WERI-Rb-1 (cell line): Measurements from ENCODE around the gene ZFP3.
"Not testable (repeated sequence)": the region's sequence is repeated elsewhere in the genome, so short reads cannot be mapped to it uniquely, and the experiment has no call there.

Experiments used
- DNase-seq: peaks from one replicate; pipeline ENCODE4 v3.0.0-alpha.2; 2020
- H3K27ac ChIP-seq: fragments of 250-450 bp; sonication (Bioruptor Pico); 2 replicates; pipeline ENCODE4 v1.5.1; 2020; ENCODE audit warnings: mild to moderate bottlenecking, moderate library complexity
- H3K27me3 ChIP-seq: fragments of 250-450 bp; sonication (Bioruptor Pico); 2 replicates; pipeline ENCODE4 v1.5.1; 2021; ENCODE audit warnings: mild to moderate bottlenecking, low read depth, moderate library complexity; ENCODE audit not compliant: insufficient read depth, severe bottlenecking
- H3K36me3 ChIP-seq: fragments of 250-450 bp; sonication (Bioruptor Pico); 2 replicates; pipeline ENCODE4 v1.5.1; 2020; ENCODE audit warnings: mild to moderate bottlenecking, moderate library complexity
- H3K4me3 ChIP-seq: 2 replicates; pipeline ENCODE4 v1.5.1; 2011; ENCODE audit warnings: low read depth, mild to moderate bottlenecking, control low read depth, low read length
- H3K9me3 ChIP-seq: fragments of 250-450 bp; sonication (Bioruptor Pico); 2 replicates; pipeline ENCODE4 v1.5.1; 2021; ENCODE audit warnings: mild to moderate bottlenecking, moderate library complexity; ENCODE audit not compliant: severe bottlenecking
- TF ChIP-seq, protein P1 (sequence below): IDR thresholded peaks from 2 replicates; pipeline ENCODE4 v1.5.1; 2011; ENCODE audit warnings: low read depth, mild to moderate bottlenecking, control low read depth, inconsistent platforms, low read length

Gene ZFP3

GRCh38 chr17:5131146-5131715 lies 53.0 kb downstream of the ZFP3 start:
- DNase-seq = no peak
- H3K9me3 ChIP-seq = no peaks in the 10 kb centered on the region
- TF ChIP-seq, protein P1, sequence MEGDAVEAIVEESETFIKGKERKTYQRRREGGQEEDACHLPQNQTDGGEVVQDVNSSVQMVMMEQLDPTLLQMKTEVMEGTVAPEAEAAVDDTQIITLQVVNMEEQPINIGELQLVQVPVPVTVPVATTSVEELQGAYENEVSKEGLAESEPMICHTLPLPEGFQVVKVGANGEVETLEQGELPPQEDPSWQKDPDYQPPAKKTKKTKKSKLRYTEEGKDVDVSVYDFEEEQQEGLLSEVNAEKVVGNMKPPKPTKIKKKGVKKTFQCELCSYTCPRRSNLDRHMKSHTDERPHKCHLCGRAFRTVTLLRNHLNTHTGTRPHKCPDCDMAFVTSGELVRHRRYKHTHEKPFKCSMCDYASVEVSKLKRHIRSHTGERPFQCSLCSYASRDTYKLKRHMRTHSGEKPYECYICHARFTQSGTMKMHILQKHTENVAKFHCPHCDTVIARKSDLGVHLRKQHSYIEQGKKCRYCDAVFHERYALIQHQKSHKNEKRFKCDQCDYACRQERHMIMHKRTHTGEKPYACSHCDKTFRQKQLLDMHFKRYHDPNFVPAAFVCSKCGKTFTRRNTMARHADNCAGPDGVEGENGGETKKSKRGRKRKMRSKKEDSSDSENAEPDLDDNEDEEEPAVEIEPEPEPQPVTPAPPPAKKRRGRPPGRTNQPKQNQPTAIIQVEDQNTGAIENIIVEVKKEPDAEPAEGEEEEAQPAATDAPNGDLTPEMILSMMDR = no peak
- no peak overlapping the region for H3K4me3 ChIP-seq
- H3K36me3 ChIP-seq = no peaks in the 10 kb centered on the region
- H3K27me3 ChIP-seq = no peaks in the 10 kb centered on the region
- H3K27ac ChIP-seq = no peak overlapping the region

DNA sequence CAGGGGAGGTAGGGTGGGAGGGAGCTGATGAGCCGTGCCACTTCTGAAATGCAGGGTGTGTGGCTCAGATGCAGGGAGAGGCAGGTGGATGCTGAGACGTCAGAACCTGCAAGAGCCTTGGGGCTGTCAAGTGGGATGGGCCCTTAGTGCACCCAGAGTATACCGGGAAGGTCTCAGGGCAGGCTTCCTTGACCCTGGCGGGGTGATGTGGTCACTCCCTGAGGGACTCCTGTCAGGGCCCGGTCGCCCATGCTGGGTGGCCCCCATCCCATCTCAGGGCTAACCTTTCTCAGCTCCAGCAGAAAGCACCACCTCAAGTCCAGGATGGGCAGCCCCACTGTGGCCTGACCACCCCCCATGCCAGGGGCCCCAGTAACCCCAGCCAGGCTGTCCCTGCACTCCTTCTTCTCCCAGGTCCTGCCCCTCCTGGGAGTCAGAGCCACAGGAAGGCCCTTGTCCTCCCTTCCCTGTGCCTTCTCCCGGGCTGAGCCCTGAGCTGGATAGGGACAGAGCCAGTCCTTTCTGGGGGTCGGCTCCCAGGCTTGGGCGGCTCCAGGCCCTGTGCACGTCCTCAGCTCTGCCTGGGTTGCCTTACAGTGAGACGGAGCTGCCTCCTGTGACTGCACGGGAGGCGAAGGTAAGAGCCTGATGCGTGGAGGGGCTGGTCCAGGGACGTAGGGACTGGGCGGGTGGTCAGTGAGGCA lies 53.7 kb downstream of the ZFP3 start:
- not testable (repeated sequence) for H3K36me3 ChIP-seq, H3K9me3 ChIP-seq, H3K27me3 ChIP-seq, H3K27ac ChIP-seq, H3K4me3 ChIP-seq, DNase-seq

GRCh38 chr17:5132503-5133225 lies 54.4 kb downstream of the ZFP3 start:
- H3K27ac ChIP-seq, H3K36me3 ChIP-seq, H3K9me3 ChIP-seq, DNase-seq, H3K4me3 ChIP-seq, H3K27me3 ChIP-seq: not testable (repeated sequence)

DNA sequence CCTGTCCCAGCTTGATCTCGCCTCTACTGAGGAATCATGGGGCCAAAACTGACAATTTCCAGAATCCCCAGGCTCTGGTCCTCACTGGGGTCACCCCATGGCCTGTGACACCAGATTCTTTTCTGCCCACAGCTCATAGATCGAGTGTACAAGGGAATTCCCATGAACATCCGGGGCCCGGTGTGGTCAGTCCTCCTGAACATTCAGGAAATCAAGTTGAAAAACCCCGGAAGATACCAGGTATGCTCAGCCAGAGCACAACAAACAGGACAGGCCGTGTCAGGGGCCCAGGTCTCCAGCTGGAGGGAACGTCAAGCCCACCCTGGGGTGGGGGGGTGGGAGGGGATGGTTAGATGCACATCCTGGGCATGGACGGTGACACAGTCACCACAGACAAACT lies 55.0 kb downstream of the ZFP3 start:
- DNase-seq = no peak
- Histone ChIP-seq H3K27me3 (no peaks in the 10 kb centered on the region), H3K9me3 (no peaks in the 10 kb centered on the region), H3K27ac (no peak overlapping the region), H3K4me3 (no peak overlapping the region), H3K36me3 (no peaks in the 10 kb centered on the region)
- TF ChIP-seq, protein P1 = no peak

GRCh38 chr17:5133961-5134360 lies 55.7 kb downstream of the ZFP3 start:
- not testable (repeated sequence) for H3K36me3 ChIP-seq, H3K9me3 ChIP-seq, DNase-seq

GRCh38 chr17:5134571-5134970 lies 56.3 kb downstream of the ZFP3 start:
- not testable (repeated sequence) for DNase-seq, H3K4me3 ChIP-seq

More at GRCh38 chr17:5133961-5134360, 55.7 kb downstream of the ZFP3 start:
- H3K4me3 ChIP-seq, H3K27me3 ChIP-seq, H3K27ac ChIP-seq: not testable (repeated sequence)

DNA sequence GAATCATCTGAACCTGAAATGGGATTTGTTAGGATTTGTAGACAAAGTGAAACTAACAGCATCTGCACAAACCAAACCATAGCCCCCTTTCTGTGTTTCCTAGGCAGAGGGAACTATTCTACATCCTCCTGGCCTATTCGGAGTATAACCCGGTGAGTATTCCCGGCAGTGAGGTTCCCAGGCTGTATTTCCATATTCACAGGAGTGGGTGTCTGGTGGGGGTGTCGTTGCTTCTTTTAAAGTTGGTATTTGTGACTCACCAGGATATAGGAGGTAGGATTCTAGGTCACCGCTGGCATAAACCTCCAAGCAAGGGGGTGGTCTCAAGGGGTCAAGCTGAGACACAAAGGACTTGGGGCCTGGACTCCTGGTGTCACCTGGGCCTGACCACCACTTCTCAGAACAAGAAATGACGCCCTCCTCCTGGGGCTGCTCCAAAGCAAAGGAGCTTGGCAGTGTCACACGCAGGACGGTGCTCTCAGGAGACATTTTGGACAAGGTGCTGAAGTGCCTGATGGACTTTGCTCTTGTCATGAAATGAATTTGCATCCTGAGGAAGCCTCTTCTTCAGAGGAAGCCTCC lies 57.0 kb downstream of the ZFP3 start:
- not testable (repeated sequence) for DNase-seq, H3K4me3 ChIP-seq, H3K27ac ChIP-seq, H3K27me3 ChIP-seq, H3K36me3 ChIP-seq, H3K9me3 ChIP-seq

More at GRCh38 chr17:5134571-5134970, 56.3 kb downstream of the ZFP3 start:
- not testable (repeated sequence) for H3K27me3 ChIP-seq, H3K9me3 ChIP-seq, H3K36me3 ChIP-seq, H3K27ac ChIP-seq

DNA sequence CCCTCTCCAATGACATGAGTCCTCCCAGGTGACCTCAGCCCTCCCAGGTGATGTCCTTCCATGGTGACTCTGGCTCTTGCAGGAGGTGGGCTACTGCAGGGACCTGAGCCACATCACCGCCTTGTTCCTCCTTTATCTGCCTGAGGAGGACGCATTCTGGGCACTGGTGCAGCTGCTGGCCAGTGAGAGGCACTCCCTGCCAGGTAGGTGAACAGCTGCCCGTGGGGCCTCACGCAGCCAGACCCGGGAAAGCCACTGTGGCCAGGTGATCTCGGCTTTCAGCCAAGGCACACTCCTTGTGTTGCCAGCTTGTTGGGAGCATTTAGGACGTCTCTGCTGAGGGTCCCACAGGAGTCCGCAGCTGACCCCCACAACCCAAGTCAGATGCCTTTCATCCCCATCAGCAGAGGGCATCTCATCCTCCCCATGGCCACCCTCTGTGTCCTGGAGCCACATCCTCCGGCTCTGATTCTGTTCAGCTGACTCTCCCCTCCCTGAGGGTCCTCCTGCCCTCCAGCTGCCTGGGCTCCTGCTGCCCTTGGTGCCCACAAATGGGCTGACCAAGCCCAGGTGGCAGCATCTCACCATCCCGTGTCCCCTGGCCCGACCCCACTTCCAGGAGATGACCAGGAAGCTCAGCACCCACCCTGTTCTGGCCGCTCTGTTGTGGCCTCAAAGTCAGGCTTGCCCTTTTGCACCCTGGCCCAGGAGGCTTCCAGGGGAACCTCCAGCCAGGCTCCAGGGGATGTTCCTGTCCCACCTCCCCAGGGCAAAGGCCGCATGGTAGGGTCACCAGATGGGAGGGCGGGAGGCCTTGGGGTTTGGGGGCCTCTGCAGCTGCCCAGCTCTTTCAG lies 57.7 kb downstream of the ZFP3 start:
- TF ChIP-seq, protein P1 = no peak
- no peak overlapping the region for H3K27ac ChIP-seq
- no peaks in the 10 kb centered on the region for H3K36me3 ChIP-seq
- H3K27me3 ChIP-seq = no peaks in the 10 kb centered on the region
- DNase-seq = no peak
- H3K4me3 ChIP-seq = no peak overlapping the region
- H3K9me3 ChIP-seq = no peaks in the 10 kb centered on the region

DNA sequence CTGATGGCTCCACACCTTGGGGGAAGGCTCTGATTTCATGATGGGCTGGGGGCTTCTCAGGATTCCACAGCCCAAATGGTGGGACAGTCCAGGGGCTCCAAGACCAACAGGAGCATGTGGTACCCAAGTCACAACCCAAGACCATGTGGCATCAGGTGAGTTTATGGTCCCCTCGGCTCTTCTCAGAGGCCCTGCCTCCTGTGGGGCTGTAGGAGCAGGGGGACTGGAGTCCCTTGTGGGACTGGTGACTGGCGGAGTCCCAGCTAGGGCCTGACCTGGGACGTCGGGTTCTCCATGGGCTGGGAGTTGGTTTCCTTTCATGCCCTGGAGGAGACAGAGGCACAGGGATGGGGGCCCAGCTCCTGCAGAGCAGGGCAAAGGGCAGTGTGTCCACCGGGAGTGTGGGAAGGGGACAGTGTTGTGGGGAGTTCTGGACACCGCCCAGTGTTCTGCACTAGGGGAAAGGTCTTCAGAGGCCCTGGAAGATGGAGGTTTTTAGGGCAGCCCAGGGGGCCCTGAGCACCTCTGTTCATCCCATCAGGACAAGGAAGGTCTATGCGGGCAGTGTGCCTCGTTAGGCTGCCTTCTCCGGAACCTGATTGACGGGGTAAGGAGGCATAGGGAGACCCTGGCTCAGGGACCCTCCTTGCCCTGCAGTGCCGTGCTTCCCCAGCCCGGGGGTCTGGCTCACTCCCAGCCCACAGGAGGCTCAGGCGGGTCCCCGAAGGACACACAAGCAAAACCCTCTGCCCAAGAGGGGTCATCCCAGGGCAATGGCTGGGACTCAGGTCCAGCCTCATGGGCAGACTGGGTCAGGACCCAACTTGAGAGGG lies 58.5 kb downstream of the ZFP3 start:
- H3K27me3 ChIP-seq, H3K27ac ChIP-seq, H3K36me3 ChIP-seq, H3K4me3 ChIP-seq, DNase-seq, H3K9me3 ChIP-seq: not testable (repeated sequence)
